ENCODE data around the gene ACSL3.
A peak's percentile ranks its signal among the peaks of the same experiment; 100 is the strongest.

The ACSL3 gene

GRCh38 chr2:222879604-222879933 is 18.7 kb downstream of the ACSL3 start:
- no peak for DNase-seq (ENCODE audit: low read depth in 2 of 2)

DNA sequence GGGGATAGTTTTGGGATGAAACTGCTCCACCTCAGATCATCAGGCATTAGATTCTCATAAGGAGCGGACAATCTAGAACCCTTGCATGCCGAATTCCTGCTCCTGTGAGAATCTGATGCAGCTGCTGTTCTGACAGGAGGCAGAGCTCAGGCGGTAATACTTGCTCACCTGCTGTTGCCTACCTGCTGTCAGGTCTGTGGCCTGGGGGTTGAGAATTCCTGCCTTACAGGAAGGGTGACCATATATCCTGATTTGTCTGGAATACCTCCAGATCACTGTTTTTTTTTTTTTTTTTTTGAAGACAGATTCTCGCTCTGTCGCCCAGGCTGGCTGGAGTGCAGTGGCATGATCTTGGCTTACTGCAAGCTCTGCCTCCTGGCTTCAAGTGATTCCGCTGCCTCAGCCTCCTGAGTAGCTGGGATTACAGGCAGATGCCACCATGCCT is 21.7 kb downstream of the ACSL3 start:
- DNase-seq (ENCODE audit: low read depth in 2 of 2), result no peak

GRCh38 chr2:222883420-222883819 is 22.6 kb downstream of the ACSL3 start:
- no peak for DNase-seq (ENCODE audit: low read depth in 2 of 2)

DNA sequence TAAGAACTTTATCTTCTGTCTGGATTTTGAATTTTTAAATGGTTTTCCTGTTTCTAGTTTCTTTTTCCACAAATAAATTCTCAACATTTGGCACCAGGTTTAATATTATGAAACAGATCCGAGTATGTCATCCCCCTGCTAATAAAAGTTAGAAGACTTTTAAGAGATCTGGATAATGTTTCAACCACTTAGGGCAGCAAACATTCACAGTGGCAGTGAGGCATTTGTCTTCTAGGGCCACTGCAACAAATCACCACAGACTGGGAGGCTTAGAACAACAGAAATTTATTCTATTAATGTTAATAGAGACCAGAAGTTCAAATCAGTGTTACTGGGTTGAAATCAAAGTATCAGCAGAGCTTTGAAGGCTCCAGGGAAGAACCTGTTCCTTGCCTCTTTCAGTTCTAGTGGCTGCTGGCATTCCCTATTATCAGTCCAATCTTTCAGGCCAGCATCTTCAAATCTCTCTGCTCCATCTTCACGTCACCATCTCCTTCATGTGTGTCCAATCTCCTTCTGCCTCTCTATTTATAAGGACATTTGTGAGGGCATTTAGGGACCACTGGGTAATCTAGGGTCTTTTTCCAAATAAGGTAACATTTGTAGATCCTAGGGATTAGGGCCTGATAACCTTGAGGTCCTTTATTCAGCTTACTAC is 23.4 kb downstream of the ACSL3 start:
- no peak for DNase-seq (ENCODE audit: low read depth in 2 of 2)

GRCh38 chr2:222884805-222885424 is 24.1 kb downstream of the ACSL3 start:
- DNase-seq (ENCODE audit: low read depth in 2 of 2), result no peak

GRCh38 chr2:222887124-222887523 is 26.3 kb downstream of the ACSL3 start:
- DNase-seq (ENCODE audit: low read depth in 2 of 2), result no peak

DNA sequence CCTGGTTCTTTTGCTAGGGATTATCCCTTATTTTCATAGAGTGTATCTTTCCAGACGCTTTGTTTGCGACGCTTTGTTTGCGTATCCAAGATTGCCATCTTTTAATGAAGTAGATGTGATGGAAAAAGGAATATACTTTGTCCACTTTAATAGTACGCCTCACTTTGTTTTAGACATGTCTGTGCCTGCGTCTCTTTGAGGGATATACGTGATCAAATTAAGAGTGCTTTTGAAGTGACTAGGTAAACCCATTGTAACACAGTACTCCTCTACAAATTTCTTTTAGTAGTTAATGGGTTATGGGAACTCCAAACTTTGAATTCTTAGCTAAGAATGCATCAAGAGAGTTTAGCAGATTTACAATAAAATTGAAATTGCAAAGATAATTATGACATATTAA is 27.9 kb downstream of the ACSL3 start:
- no peak for DNase-seq (ENCODE audit: low read depth in 2 of 2)

DNA sequence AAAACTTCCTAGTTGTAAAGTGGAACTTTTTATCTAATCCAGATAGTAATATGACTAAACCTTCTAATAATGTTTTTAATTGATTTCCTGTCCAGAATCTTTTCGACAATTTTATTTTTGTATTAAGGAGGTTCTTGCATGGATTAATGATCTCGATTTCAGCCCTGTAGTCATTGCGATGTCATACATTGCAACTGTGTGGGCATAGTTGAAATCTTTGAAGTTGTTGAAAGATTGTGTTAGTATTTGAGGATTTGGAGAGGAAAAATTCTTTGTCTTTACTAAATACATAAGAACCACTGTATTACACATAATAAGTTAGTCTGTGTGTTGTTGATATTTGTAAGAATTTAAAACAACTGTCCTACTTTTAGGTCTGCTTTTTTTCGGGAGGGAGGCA is 31.1 kb downstream of the ACSL3 start:
- no peak for DNase-seq (ENCODE audit: low read depth in 2 of 2)

DNA sequence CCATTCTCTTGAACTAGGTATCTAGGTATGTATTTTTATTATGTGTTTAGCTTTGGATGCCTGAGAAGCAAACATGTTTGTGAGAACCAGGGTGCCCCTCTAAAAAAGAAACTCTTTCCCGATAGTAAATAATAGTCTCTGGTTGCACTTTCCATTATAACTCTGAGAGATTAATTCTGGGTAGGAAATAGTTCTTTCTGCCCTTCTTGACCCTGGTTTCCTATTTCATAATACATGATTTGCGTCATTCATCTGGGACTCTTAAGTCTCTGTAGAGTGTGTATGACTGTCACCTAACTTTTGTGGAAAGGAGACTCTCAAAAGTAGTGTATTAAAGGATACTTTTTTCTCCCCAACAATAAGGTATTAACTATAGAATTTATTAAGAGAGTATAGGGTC is 31.5 kb downstream of the ACSL3 start:
- no peak for DNase-seq (ENCODE audit: low read depth in 2 of 2)

- no peak for DNase-seq (ENCODE audit: low read depth in 2 of 2)
Measured at GRCh38 chr2:222892761-222893160, 31.9 kb downstream of the ACSL3 start.

DNA sequence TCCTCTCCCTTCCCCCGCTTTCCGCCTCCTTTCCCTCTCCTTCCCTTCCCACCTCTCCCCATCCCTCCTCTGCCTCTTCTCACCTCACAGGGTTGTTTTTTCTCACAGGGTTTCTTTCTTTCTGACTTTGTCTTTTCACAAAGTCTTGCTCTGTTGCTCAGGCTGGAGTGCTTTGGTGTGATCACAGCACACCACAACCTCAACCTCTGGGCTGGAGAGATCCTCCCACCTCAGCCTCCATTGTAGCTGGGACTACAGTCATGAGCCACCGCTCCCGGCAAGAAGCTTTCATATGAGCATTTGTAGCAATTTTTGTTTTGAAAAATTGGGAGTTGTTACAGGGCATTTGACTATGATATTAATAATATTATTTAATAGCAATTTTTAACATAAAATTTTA is 32.9 kb downstream of the ACSL3 start:
- no peak for DNase-seq (ENCODE audit: low read depth in 2 of 2)

- DNase-seq (ENCODE audit: low read depth in 2 of 2), result no peak
Measured at GRCh38 chr2:222895144-222895543, 34.3 kb downstream of the ACSL3 start.

- no peak for DNase-seq (ENCODE audit: low read depth in 2 of 2)
Measured at GRCh38 chr2:222897898-222898297, 37.1 kb downstream of the ACSL3 start.

DNA sequence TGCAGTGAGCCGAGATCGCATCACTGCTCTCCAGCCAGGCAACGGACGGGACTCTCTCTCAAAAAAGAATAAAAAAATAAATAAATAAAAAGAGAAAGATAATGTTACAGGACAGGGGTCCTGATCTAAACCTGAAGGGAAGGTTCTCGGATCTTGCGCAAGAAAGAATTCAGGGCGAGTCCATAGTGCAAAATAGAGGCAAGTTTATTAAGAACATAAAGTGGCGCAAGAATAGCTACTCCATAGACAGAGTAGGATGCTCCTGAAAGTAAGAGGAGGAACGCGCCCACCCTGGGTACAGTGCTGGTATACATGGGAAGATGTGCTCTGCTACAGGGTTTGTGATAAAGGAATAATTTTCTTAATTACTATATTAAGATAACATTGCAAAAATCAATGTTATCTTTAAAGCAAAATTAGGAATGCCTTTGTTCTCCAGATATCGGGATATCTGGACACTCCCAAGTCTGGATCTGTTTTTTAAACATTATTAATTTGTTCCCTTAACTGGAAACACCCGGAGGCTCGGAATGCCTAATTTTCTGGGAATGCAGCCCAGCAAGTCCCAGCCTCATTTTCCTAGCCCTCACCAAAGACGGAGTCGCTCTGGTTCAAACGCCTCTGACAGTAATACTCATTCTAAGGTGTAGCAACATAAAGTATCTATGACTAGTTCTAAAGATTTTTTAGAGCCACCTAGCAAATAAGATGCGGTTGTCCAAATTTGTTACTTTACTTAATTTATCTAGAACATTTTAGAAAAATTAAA is 38.8 kb downstream of the ACSL3 start:
- DNase-seq (ENCODE audit: low read depth in 2 of 2), result no peak

DNA sequence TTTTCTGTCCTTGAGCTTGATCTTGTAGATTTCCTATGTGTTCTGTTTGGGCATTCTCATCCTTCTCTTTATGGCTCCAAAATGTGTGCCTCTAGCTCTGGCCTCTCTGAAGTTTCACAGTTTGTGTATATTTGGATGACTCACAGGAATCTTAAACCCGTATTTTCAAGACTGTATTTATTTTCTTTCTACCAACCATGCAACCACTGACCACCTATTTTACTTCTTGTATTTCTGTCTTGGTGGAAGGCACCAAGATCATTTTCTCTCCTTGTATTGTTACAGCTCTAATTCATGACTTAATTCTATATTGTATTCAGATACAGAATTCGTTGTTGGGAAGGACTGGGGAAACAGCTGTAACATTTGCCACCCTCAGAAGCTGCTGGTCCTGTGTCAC is 39.5 kb downstream of the ACSL3 start:
- no peak for DNase-seq (ENCODE audit: low read depth in 2 of 2)

DNA sequence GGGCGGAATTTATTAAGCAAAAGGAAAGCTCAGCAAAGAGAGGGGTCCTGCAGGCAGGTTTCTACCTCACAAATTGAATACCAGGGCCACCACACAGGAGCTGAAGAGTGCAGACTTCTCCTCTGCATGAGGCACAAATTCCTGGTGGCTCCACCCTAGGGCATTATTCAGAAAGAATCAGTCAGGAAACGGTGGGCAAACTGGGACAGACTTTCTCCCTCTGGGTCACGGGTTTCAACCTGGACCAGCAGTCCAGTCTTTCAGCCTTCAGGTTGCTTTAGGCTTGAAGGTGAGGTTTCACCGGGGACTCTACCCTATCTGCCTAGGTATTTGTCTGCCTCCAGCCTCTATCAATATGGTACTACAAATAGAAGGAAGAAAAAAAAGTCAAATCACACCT is 41.8 kb downstream of the ACSL3 start:
- DNase-seq (ENCODE audit: low read depth in 2 of 2), result no peak

DNA sequence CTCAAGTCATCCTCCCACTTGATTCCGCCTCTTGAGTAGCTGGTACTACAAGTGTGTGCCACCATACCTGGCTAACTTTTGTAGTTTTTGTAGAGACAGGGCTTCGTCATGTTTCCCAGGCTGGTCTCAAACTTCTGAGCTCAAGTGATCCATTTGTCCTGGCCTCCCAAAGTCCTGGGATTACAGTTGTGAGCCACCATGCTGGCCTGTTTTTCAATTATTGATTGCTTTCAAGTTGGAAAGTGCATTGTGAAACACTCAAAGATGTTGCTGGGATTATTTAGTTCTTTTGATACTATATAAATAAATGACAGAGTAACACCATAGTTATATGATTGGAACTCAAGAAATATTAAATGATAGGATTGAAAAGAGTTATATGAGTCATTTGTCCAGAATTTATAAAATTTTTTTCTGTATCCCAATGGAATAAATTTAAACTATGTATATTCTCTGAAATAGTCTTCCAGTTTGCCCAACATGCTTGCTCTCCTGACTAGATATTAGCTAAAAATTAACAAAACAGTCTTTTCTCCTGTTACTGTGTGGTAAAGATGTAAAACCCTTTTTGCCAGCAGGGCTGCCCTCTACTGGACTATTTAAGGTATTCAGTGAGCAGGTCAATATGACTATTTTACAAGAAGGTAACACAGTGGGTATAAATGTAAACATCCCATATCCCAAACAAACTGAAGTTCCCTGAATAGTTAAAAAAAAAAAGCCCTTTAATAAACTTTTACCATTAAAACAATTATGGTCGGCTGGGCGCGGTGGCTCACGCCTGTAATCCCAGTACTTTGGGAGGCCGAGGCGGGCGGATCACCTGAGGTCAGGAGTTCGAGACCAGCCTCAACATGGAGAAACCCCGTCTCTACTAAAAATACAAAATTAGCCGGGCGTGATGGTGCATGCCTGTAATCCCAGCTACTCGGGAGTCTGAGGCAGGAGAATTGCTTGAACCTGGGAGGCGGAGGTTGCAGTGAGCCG is 42.7 kb downstream of the ACSL3 start:
- DNase-seq (ENCODE audit: low read depth in 2 of 2), result peak; percentile 3 to 6

DNA sequence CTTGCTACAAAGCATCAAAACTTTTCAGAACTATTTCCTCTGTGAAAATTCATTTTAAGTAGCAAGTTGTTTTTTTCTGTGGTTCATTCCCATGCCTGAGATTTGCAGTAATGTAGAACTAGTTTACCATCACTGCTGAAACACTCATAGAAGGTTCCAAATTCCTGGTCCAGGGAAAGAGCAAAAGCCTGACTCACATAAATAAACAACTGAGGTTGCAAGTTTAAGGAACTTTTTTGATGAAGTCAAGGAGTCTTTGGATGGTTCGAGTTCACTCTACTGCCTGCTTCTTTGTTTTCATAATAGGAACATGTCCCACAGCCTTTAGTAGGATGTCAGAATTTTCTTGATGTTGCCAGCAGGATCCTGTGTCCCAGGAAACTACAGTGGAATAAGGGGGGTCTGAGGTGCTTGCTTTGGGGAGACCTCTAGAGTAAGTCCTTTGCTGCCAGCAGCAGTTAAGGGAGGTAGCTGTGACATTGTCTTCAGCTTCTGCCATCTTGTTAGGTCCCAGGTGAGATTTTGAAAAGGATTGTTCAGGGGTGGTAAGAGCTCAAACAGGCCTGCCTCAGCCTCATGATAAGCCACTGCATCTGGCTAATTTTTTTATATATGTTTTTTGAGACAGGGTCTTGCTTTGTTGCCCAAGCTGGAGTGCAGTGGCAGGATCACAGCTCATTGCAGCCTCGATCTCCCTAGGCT is 43.9 kb downstream of the ACSL3 start:
- DNase-seq (ENCODE audit: low read depth in 2 of 2), result no peak

GRCh38 chr2:222907048-222907447 is 46.2 kb downstream of the ACSL3 start:
- no peak for DNase-seq (ENCODE audit: low read depth in 2 of 2)

GRCh38 chr2:222907790-222908441 is 47.1 kb downstream of the ACSL3 start:
- DNase-seq (ENCODE audit: low read depth in 2 of 2), result no peak

DNA sequence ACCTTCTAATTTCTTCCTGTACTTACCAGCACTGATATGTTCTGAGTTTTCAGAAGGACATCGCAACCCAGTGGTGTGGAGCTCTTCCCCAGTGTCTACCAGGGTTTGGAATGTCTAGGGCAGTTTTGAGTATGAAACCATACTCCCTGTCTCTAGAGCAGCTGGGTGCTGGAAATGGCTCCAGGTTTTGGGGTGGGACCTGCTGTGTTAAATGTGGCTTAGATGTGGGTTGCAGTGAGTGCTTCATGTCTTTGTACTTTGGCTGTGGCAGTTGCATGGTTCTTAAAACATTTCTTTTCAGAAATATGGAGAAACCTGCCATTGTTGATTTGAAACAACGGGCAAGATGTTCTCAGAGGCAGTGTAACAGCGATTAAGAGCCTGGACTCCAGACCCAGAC is 48.5 kb downstream of the ACSL3 start:
- DNase-seq (ENCODE audit: low read depth in 2 of 2), result no peak
